Stimulated activated CD4-positive, alpha-beta T cell treated with anti-CD3 and anti-CD28 coated beads, Interleukin-4, amount 100 ng/mL, for 24 hours (primary cell): Measurements from ENCODE around the gene NCAPD3.
"Not testable (repeated sequence)": the region's sequence is repeated elsewhere in the genome, so short reads cannot be mapped to it uniquely, and the experiment has no call there.

ENCODE experiments used
- DNase-seq: peaks from one replicate; pipeline ENCODE4 v3.0.0-alpha.2; 2020

NCAPD3 gene

DNA sequence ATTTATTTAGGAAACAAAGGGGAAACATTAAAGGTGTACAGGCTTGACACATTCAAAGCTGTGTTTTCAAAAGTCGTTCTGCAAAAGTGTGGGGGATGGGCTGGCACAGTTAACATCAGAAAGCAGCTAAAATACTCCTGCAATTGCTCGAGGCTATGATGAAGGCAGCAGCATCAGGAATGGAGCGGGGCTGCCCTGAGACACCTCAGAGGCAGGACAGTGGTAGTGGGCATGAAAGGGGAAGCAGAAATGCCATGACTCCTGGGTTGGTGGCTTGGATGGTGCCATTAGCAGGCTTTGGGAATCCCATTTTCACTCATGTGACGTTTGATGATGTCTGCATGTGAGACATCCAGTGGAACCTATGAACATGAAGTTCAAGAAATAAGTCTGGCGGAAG, 646 bp downstream of the NCAPD3 start:
- DNase-seq, result no peak

DNA sequence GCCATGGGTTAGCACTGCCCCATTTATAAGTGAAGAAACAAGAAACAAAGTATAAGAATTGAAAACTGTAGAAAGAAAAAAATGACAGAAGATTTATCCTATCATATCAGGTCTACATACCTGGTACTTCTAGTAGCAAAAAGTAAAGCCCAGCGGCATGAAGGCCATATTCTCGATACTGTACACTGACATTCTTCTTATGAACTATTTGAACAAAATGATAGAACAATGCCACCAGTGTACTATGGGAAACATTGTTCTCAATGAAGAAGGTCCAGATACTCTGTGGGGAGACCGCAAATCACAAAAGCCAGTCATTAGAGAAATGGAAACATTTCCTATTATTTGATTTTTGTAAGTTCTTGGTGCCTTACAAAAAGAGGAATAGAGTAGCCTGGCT, 7.0 kb downstream of the NCAPD3 start:
- no peak for DNase-seq

DNA sequence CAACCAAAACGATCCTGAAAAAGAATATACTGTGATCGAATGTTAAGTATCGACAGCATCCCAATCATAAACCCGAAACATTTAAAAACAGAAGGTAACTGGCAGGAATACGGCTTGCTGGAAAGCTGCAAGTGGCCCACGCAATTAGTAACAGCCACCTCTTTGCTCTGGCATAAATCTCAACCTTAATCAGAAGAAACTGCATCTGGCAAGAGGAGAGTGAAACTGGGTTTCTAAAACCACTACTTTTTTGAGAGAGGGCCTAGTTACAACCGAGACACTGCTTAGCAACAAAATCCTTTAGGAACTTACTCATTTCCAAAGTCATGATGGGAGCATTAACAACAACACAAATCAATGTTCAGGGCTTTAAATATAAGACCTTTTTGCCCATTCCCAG, 7.9 kb downstream of the NCAPD3 start:
- DNase-seq, result no peak

DNA sequence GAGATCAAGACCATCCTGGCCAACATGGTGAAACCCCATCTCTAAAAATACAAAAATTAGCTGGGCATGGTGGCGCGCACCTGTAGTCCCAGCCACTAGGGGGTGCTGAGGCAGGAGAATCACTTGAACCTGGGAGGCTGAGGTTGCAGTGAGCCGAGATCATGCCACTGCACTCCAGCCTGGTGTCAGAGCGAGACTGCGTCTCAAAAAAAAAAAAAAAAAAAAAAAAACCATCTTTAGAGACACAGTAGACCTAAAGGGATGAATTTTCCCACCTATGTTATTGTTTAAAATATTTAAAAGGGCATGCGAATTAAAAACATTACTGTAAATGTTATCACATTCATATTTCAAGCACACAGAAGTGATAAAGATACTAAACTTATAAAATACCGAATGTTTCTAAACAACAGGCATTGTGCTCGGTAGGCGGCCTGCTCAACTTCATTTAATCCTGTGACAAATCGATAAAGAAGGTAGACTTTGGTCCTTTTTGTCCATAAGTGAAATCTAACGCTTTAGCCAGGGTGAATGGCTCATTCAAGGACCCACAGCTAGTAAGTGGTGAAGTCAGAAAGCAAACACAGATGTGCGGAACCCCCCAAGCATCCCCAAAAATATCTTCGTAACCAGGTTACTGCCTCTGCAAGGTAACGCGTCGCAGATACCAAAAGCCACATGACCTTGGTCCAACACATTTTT, 16.1 kb downstream of the NCAPD3 start:
- DNase-seq, result peak; percentile 65

DNA sequence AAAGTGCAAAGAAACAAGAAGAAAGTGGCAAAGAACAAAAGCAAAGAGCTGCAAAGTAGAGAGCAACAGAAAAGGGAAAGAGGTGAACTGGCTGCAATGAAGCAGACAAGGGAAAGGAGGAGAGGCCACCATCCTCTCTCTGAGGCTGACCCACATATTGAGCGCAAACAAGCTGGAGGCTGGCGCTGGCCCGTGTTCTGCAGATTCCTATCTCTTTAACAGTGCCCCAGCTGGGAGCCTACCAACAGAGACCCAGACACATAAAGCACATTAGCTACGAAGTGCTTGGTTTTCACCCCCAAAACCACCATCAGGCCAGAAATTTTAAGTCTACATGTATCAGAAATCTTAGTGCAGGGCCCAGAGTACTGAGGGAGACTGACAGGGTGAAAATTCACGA, 17.6 kb downstream of the NCAPD3 start:
- DNase-seq, result no peak

DNA sequence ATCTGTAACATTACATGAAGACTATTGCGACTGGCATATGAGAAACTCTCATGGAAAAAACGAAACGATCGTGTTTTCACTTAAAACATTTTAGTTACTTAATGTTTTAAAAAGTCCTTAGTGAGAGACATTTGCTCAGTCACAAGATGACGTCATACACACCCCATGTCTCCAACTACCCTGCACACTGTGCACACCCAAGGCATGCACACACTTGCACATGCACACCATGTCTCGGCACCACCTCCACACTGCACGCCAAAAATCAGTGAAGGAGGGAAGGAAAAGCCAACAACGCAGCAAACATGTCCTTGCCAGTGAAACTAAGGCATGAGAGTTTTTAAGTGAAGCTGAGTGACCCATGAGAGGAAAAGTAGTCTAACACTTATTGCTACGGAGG, 18.0 kb downstream of the NCAPD3 start:
- no peak for DNase-seq

DNA sequence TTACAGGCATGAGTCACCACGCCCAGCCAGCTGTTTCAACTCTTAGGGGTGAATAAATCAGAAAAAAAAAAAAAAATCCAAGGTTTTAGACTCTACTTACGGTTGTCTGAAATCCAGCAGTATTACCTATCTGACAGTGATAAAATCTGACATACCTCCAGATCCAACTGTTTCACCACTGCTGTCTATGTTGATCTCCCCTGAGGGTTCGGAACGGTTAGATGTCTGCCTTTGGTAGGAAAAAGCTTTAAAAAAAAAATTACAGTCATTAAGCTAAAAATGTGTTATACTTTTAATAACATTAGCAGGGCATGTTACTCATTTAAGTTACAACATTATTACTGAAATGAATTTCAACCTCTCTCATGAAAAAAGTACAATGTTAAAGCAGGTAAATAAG, 21.1 kb downstream of the NCAPD3 start:
- no peak for DNase-seq

DNA sequence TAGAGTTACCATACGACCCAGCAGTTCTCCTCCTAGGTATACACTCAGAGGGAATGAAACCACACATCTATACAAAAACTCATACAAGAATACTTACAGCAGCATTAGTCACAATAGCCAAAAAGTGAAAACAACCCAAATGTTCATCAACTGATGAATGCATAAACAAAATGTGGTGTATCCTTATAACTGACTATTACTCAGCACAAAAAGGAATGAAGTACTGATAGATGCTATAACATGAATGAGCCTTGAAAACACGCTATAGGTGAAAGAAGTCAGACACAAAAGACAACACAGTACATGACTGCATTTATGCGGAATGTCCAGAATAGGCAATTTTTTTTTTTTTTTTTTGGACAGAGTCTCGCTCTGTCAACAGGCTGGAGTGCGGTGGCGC, 23.1 kb downstream of the NCAPD3 start:
- no peak for DNase-seq

DNA sequence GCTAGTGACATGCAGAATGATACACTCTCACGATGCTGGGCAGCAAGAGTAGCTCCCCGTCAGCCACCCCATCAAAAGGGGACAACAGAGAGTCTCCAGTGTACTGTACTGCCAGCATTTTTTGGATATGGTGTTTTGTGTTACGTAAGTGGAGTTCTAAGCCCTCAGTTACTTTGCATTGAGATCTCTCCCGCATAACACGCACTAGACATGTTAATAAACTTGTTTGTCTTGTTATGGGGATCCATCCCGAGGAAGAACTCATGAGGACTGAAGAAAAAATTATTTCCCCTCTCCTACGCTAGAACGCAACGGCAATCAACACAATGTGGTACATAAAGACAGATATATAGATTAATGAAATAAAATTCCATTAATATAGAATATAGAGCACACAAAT, 24.2 kb downstream of the NCAPD3 start:
- no peak for DNase-seq

DNA sequence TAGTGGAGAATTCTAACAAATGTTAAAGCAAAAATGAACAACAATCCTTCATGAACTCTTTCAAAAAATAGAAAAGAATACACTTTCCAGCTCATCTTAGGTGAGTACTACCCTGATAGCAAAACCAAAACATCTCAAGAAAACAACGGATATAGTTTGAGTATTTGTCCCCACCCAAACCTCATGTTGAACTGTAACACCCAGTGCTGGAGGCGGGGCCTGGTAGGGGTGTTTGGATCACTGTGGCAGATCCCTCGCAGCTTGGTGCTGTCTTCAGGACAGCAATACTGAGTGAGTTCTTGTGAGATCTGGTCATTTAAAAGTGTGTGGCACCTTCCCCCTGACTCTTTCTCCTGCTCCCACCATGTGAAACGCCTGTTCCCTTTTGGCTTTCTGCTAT, 27.0 kb downstream of the NCAPD3 start:
- no peak for DNase-seq

DNA sequence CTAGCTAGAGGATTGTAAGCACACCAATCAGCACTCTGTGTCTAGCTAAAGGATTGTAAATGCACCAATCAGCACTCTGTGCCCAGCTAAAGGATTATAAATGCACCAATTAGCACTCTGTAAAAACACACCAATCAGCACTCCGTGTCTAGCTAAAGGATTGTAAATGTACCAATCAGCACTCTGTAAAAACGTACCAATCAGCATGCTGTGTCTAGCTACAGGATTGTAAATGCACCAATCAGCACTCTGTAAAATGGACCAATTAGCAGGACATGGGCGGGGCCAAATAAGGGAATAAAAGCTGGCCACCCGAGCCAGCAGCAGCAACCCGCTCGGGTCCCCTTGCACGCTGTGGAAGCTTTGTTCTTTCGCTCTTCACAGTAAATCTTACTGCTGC, 35.7 kb downstream of the NCAPD3 start:
- DNase-seq, result not testable (repeated sequence)

DNA sequence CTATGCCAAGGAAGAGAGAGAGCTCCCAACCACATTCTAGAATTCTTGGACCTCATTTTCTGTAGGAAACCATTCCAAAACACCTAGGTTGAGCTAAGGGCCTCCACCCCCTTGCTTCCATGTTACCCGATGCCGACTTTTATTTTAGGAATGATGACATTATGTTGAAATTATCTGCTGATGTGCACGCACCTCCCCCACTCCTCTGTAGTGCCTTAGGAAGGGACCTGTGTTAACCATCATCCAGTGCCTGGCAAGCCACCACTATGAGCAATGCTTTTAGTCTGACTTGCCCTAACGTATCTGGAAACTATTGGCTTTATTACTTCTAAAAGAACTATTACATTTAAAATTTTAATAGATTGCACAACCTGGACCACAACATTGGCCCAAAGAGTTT, 42.1 kb downstream of the NCAPD3 start:
- DNase-seq, result no peak

DNA sequence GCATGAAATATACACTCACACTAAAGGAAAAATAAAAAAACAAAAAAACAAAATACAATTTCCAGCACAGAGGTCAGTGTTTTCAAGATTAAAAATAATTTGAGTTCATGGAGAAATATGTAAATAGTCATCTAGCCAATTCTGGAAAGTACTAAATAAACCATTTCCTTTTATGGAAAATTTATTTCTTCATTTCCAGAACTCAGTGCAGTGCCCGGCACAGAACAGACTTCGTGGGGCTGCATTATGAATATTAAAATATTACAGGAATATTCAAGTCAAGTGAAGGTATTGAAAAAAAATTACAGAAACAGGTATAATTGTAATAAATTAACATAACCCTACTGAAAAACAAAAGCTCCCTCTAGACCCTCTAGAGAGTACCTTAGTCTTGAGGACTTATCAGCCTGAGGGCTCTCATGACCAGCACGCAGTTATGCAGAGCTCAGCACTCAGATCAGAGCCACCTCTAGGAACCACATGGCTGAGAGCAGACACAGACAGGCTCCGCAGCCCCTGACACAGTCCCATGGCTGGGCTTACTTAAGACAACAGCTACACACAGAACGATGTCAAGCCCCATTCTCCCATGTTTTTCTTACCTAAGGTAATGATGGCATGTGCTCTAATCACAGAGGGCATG, 45.6 kb downstream of the NCAPD3 start:
- DNase-seq, result no peak

DNA sequence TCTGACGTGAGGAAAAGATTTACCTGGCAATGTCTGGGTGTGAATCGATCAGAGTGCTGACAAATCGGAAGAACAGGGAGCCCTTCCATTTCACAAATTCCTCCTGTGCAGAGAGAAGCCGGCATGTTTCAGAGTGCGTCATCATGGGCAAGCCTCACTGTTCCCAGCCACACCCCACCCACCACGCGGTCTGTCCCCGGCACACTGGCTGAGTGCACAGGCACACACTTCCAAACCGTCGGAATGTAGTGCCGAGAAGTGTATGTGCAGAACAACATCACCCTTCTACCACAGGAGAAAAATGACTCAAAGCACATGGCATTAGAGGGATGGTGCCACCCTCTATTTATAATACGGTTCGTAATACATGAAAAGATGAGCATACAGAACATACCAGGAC, 47.5 kb downstream of the NCAPD3 start:
- DNase-seq, result no peak

DNA sequence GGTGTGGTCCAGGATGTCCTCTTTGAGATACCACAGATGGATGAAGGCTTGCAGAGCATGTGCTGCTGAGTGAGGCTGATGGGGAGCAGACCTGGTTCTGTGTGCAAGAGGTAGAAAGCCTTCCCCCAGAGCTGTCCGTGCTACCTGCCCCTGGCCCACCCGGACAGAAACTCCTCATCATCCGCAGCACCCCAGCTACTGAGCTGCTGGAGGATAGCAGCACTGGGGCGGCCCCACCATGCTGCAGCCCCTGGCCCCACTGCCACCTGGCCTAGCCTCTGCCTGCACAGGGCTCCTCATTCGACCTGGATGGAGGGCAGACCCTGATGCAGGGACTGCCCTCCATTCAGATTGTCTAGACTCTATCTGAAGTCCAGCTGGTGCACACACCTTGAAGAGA, 50.5 kb downstream of the NCAPD3 start:
- no peak for DNase-seq

DNA sequence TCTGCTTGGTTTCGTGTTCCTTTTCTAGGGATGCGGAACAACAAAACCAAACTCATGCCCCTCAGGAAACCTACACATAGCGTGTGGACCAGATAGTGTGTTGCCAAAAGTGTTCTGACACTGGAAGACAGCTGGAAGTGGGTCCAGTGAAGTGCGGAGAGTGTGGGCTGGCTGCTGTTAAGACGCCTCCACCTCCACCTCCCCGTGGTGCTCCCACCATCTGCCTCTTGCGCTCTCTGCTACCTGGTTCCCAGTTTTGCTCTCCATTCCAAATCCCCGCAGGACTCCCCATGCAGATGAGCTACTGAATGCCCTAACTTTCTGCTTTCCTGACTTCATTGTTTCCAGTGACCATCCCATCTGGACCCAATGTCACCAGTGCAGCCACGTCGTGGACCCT, 51.8 kb downstream of the NCAPD3 start:
- no peak for DNase-seq

DNA sequence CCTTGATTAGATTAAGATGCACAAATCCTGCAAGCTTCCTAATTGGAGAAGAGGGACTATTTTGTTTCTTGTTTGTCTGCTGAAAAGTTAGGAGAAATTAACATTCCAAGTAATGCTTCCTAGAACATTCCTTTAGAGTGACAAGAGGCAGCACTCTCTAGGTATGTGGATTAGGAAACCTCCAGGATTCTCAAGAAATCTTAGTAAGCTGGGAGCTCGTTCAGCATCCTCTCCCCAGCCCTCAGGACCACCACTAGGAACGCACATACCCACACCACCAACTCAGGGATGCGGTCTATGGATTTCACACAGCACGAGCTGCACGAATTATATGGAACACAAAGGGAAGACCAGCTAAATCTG, 52.9 kb downstream of the NCAPD3 start:
- DNase-seq, result no peak

DNA sequence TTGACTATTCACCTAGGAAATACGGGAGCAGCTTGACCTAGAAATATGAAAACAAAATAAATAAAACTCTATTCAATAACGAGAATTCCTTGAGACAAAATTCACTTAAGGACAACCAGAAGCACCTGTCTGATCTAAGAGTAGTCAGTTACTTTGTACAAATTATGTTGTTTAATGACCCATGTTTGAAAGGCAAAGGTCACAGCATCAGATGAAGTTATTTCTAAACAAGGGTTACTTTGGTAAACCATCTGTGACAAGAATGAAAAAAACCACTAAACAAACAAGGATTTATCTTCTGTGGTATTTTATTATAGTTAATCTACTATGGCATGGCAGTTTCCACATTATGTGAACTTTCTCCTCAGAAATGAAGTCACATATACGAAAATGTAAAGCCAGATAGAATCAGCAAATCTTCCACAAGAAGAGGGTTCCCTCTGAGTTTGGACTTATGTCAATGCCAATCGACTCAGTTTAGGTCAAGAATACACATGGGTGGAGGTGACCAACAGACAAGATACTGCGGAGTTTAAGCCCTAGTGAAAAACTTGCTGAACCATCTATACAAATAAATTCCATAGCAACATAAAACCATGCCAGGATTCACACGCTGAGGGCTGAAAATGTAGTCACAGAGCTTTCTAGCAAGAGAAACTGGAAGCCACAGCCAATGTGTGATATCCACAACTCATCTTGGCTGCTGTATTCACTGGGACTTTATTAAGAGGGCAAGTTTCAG, 53.4 kb downstream of the NCAPD3 start:
- no peak for DNase-seq

DNA sequence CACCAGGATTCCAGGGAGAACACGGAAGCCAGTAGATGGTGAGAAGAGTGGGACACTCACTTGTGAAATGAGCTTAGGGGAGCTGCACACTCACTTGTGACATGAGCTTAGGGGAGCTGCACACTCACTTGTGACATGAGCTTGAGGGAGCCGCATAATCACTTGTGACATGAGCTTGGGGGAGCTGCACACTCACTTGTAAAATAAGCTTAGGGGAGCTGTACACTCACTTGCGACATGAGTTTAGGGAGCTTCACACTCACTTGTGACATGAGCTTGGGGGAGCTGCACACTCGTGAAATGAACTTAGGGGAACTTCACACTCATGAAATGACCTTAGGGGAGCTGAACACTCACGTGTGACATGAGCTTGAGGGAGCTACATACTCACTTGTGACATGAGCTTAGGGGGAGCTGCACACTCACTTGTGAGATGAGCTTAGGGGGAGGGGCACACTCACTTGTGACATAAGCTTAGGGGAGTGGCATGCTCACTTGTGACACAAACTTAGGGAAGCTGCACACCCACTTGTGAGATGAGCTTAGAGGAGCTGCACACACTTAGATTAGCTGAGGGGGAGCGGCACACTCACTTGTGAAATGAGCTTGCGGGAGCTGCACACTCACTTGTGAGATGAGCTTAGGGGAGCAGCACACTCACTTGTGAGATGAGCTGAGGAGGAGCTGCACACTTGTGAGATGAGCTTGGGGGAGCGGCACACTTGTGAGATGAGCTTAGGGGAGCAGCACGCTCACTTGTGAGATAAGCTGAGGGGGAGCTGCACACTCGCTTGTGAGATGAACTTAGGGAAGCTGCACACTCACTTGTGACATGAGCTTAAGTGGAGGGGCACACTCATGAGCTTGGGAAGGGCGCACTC, 59.0 kb downstream of the NCAPD3 start:
- DNase-seq, result no peak

DNA sequence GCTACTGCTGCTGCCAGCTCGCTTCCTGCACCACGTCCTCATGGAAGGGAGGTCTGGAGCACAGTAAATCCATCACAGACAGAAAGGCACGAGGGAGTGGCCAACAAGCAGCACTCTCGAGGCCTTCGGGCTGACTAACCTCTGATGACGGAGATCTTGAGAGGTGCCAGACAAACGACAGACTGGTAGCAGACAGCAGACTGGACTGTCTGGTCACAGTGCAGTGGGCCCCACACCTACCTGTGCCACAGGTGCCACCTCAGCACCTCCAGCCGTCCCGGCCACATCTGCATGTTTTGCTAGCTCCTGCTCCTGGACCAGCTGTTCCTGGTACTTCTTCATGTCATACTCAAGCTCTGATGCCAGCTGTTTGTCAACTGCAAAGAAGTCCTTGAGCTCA, 64.1 kb downstream of the NCAPD3 start:
- no peak for DNase-seq

DNA sequence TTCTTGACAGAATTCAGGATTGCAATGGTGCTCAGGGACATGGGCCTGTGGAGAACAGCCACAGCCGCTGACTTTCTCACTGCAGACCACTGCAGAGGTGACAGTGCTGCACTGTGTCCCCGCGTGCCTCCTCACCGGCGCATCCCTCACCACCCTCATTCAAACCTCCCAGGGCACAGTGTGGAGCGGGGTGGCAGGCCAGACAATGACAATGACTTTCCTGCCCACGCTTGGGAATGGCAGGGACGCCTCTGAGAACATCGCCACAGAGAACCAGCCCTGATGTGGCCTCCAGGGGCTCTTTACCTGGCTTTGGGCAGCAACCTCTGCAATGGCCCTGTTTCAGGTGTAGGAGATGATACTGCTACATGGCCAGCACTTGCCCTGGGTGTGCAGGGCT, 65.7 kb downstream of the NCAPD3 start:
- no peak for DNase-seq

DNA sequence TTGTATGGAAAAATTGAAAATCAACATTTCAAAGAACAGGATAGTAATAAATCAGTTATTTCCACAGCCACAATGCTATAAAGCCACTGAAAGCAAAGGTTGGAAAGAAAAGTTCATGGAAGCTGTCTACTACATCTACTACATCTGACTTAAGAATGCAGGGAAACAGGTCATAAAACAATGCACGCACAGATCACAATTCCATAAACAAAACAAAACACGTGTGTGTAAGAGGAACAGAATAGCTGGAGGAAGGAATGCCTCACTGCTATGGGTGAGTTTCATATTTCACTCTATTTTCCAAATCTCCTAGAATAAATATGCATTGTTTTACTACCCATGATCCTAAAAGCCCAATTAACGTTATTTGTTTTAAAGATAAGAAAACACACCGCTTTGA, 66.3 kb downstream of the NCAPD3 start:
- no peak for DNase-seq
